HepG2 (cell line): ENCODE measurements around the gene DDIT4. TPM values are rescaled to one million over a fixed set of nuclear protein-coding genes. Genes with fewer than 3 reads are reported as not detected.

Experiments used
- ATAC-seq: fragments of 200-7000 bp; cut with Tn5 transposase; 3 replicates; pipeline ENCODE4 v1.9.1; 2020; ENCODE audit warnings: mild to moderate bottlenecking, moderate library complexity
- BruUV-seq: library from RNA; stranded (reverse); fragments of 400-500 nt; replicated peaks from 2 replicates; lab custom pipeline; 2021; lab: Mats Ljungman, UMichigan
- CTCF ChIA-PET: fragments of 300-600 bp; formaldehyde crosslinking; extraction: SDS; loops from one replicate; lab custom pipeline; 2021; ENCODE audit warnings: low total read pairs, inconsistent platforms, low intra/inter-chr PET ratio; lab: Yijun Ruan, JAX
- POLR2A ChIA-PET: fragments of 350-600 bp; sonication (Branson Sonifier 250); formaldehyde crosslinking; loops from one replicate; lab custom pipeline; 2020; ENCODE audit warnings: antibody characterized with exemption, inconsistent platforms; lab: Yijun Ruan, JAX
- DNase-seq: peaks from one replicate; pipeline ENCODE4 v3.0.0-alpha.2; 2015; ENCODE audit warnings: low spot score
- FAIRE-seq: peaks from 3 replicates; lab custom pipeline; 2011; peaks lifted over from hg19 to GRCh38; lab: Jason Lieb, UNC
- H2AFZ ChIP-seq: one replicate; pipeline ENCODE4 v1.6.1; 2011; ENCODE audit warnings: low read length, inconsistent platforms
- H3K27ac ChIP-seq: fragments of 300-600 bp; 3 replicates; pipeline ENCODE4 v1.8.0; 2011; ENCODE audit warnings: mixed run types, mild to moderate bottlenecking, mixed read lengths, low read length, inconsistent platforms; ENCODE audit not compliant: insufficient read depth; ENCODE audit errors: extremely low read length
- H3K27me3 ChIP-seq, 2 experiments: fragments of 200-600 bp in 1 of 2; 2 replicates in 1 of 2; 3 replicates in 1 of 2; pipeline versions ENCODE4 v1.6.0 to v1.8.0; 2011; ENCODE audit warnings: low read length in 2 of 2, mild to moderate bottlenecking in 2 of 2, moderate library complexity in 2 of 2, inconsistent platforms in 1 of 2; ENCODE audit not compliant: insufficient read depth in 2 of 2, control insufficient read depth in 1 of 2
- H3K36me3 ChIP-seq, 2 experiments: fragments of 200-600 bp in 1 of 2; replicated peaks in 1 of 2; 2 replicates in 1 of 2; 3 replicates in 1 of 2; pipeline versions ENCODE4 v1.5.1 to v1.8.0; 2011; ENCODE audit warnings: low read length in 2 of 2, inconsistent platforms in 1 of 2; ENCODE audit not compliant: insufficient read depth in 2 of 2, control insufficient read depth in 1 of 2
- H3K4me1 ChIP-seq: 2 replicates; pipeline ENCODE4 v1.5.1; 2012; ENCODE audit warnings: low read length, inconsistent platforms; ENCODE audit not compliant: insufficient read depth
- H3K4me2 ChIP-seq: 2 replicates; pipeline ENCODE4 v1.6.0; 2011; ENCODE audit warnings: low read depth, low read length, inconsistent platforms
- H3K4me3 ChIP-seq, 3 experiments: fragments of 200-600 bp in 1 of 3; sonication (generic), shearing (Covaris generic) in 1 of 3; replicated peaks in 1 of 3; 2 replicates each; pipeline ENCODE4 v1.5.1; 2011 to 2016; ENCODE audit warnings: low read length in 3 of 3, inconsistent platforms in 2 of 3, low read depth in 2 of 3, mild to moderate bottlenecking in 2 of 3, control low read depth in 1 of 3, mixed read lengths in 1 of 3; ENCODE audit not compliant: insufficient read depth in 1 of 3
- H3K79me2 ChIP-seq: one replicate; pipeline ENCODE4 v1.6.1; 2011; ENCODE audit warnings: low read length, inconsistent platforms; ENCODE audit not compliant: insufficient read depth
- H3K9ac ChIP-seq: 2 replicates; pipeline ENCODE4 v1.6.0; 2011; ENCODE audit warnings: mild to moderate bottlenecking, low read depth, low read length, inconsistent platforms; ENCODE audit not compliant: insufficient read depth
- H3K9me3 ChIP-seq: 2 replicates; pipeline ENCODE4 v1.5.1; 2012; ENCODE audit warnings: mild to moderate bottlenecking, low read length
- H4K20me1 ChIP-seq: 2 replicates; pipeline ENCODE4 v1.6.0; 2011; ENCODE audit warnings: inconsistent platforms, mild to moderate bottlenecking, low read length, moderate library complexity; ENCODE audit not compliant: insufficient read depth
- AGO2 ChIP-seq: fragments of 200-400 bp; formaldehyde crosslinking; optimal IDR thresholded peaks from 2 replicates; pipeline ENCODE3; 2017; ENCODE audit warnings: mild to moderate bottlenecking, low read depth, low read length, moderate library complexity
- CEBPB ChIP-seq: IDR thresholded peaks from 2 replicates; pipeline ENCODE4 v1.6.1; 2011; ENCODE audit warnings: low read depth, low read length, improper control_type of control experiment, borderline replicate concordance
- DMAP1 ChIP-seq: IDR thresholded peaks from 2 replicates; pipeline ENCODE4 v1.6.1; 2016
- ERF ChIP-seq: IDR thresholded peaks from 2 replicates; pipeline ENCODE4 v1.6.1; 2018; ENCODE audit warnings: missing biosample characterization, missing genetic modification reagents
- FOXO1 ChIP-seq: sonication (generic); formaldehyde crosslinking; IDR thresholded peaks from 2 replicates; pipeline ENCODE4 v1.4.0; 2020; ENCODE audit warnings: missing genetic modification reagents
- GTF2F1 ChIP-seq: fragments of 150-350 bp; IDR thresholded peaks from 2 replicates; pipeline ENCODE4 v1.6.1; 2014; ENCODE audit warnings: low read length
- HDAC6 ChIP-seq: fragments of 200-600 bp; sonication (generic); IDR thresholded peaks from 2 replicates; pipeline ENCODE4 v1.7.0; 2017; ENCODE audit warnings: mild to moderate bottlenecking, antibody characterized with exemption, low read length, low read depth
- HOXA9 ChIP-seq: sonication (generic); formaldehyde crosslinking; IDR thresholded peaks from 2 replicates; pipeline ENCODE4 v1.8.1; 2022; ENCODE audit warnings: missing genetic modification reagents, mild to moderate bottlenecking, moderate library complexity, borderline replicate concordance
- NR3C1 ChIP-seq: sonication (generic); formaldehyde crosslinking; IDR thresholded peaks from 2 replicates; pipeline ENCODE4 v1.4.0; 2020; ENCODE audit warnings: missing genetic modification reagents
- RNF2 ChIP-seq: fragments of 450-650 bp; conservative IDR thresholded peaks from 2 replicates; pipeline ENCODE4 v1.6.1; 2016; ENCODE audit warnings: low read depth
- SPEN ChIP-seq: sonication (generic); formaldehyde crosslinking; IDR thresholded peaks from 2 replicates; pipeline ENCODE4 v1.5.1; 2020; ENCODE audit warnings: low read depth, mild to moderate bottlenecking, missing genetic modification reagents
- TERF1 ChIP-seq: sonication (generic); formaldehyde crosslinking; IDR thresholded peaks from 2 replicates; pipeline ENCODE4 v1.8.0; 2022; ENCODE audit warnings: mild to moderate bottlenecking, missing genetic modification reagents, moderate library complexity
- ZBTB1 ChIP-seq: sonication (generic); formaldehyde crosslinking; IDR thresholded peaks from 2 replicates; pipeline ENCODE4 v1.4.0; 2020; ENCODE audit warnings: missing genetic modification reagents, borderline replicate concordance
- ZBTB21 ChIP-seq: sonication (generic); formaldehyde crosslinking; IDR thresholded peaks from 2 replicates; pipeline ENCODE4 v1.4.0; 2020; ENCODE audit warnings: missing genetic modification reagents
- ZBTB8A ChIP-seq: sonication (generic); formaldehyde crosslinking; IDR thresholded peaks from 2 replicates; pipeline ENCODE4 v1.4.0; 2020; ENCODE audit warnings: mild to moderate bottlenecking, low read depth, missing genetic modification reagents, borderline replicate concordance
- ZFY ChIP-seq: sonication (generic); formaldehyde crosslinking; IDR thresholded peaks from 2 replicates; pipeline ENCODE4 v1.4.0; 2020; ENCODE audit warnings: missing genetic modification reagents
- ZIK1 ChIP-seq: sonication (generic); formaldehyde crosslinking; IDR thresholded peaks from 2 replicates; pipeline ENCODE4 v1.5.0; 2020; ENCODE audit warnings: mild to moderate bottlenecking, low read depth, missing genetic modification reagents, borderline replicate concordance
- ZNF329 ChIP-seq: sonication (generic); formaldehyde crosslinking; IDR thresholded peaks from 2 replicates; pipeline ENCODE4 v1.9.0; 2021; ENCODE audit warnings: low read depth, mild to moderate bottlenecking, missing genetic modification reagents
- ZNF543 ChIP-seq: sonication (generic); formaldehyde crosslinking; IDR thresholded peaks from 2 replicates; pipeline ENCODE4 v1.4.0; 2020; ENCODE audit warnings: mild to moderate bottlenecking, missing genetic modification reagents
- ZNF615 ChIP-seq: sonication (generic); formaldehyde crosslinking; IDR thresholded peaks from 2 replicates; pipeline ENCODE4 v1.5.0; 2020; ENCODE audit warnings: mild to moderate bottlenecking, missing genetic modification reagents, borderline replicate concordance
- ZSCAN30 ChIP-seq: sonication (generic); formaldehyde crosslinking; IDR thresholded peaks from 2 replicates; pipeline ENCODE4 v1.5.0; 2020; ENCODE audit warnings: mild to moderate bottlenecking, missing genetic modification reagents
- WGBS: methylation state at CpG from one replicate; pipeline ENCODE4 v1.1.6; 2017; ENCODE audit warnings: low lambda C conversion rate; 5-methylcytosine and 5-hydroxymethylcytosine counted together
- in situ Hi-C: cut with HindIII; loops from 2 replicates; pipeline ENCODE4 v1.10.0; 2017; ENCODE audit warnings: low pct_unique_long_range_greater_than_20kb; ENCODE audit not compliant: extremely low pct_ligation_motif_present
- intact Hi-C: fragments of 100-400 bp; cut with micrococcal nuclease; formaldehyde crosslinking; loops from one replicate; pipeline ENCODE4 v1.10.0; 2022; ENCODE audit not compliant: unreplicated experiment
- polyA plus RNA-seq, 8 experiments: library from polyadenylated mRNA; depleted of rRNA in 3 of 8; stranded (reverse) in 7 of 8; unstranded in 1 of 8; fragments of >200 nt; fragmentation: Illumina TruSeq in 4 of 8; extraction: Trizol in 4 of 8; gene quantifications; 2 replicates each; pipeline versions ENCODE4 v1.2.1 to v1.2.3, GENCODE V29; 2011 to 2016; ENCODE audit warnings: low read depth in 4 of 8, missing spikeins in 1 of 8, mixed read lengths in 1 of 8; ENCODE audit not compliant: insufficient read depth in 1 of 8
- total RNA-seq, 5 experiments: library from RNA; depleted of rRNA; stranded (reverse); fragments of >200 nt; fragmentation: Illumina TruSeq; extraction: Trizol; gene quantifications; 2 replicates each; pipeline ENCODE4 v1.2.3, GENCODE V29; 2016; ENCODE audit warnings: low read depth in 1 of 5
- TF ChIP-seq, protein P1 (sequence below): sonication (generic); formaldehyde crosslinking; IDR thresholded peaks from 2 replicates; pipeline ENCODE4 v1.5.0; 2020; ENCODE audit warnings: missing genetic modification reagents

DDIT4 gene
- total and polyA plus RNA-seq, 2 of the 13 experiments (the other 11 are each of a cell fraction or from before 2014, with no cell fraction given), result 35.6 to 40.7 TPM

DNA sequence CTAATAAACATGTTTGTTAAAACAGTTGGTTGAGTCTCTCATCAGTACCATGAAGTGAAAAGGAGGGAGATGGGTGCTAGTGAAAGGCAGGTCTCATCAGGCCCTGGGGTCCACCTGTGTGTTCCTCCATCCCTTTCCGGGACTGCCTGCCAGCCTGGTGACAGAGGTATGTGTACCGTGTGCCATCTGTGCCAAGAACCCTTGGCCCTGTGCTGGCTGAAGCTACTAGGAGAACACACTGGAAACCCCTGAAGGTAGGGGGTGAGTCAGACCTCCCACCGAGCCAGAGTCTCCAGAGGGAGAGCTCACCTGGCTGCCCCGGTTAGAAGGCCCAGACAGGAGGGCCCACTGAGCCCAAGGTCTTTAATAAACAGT, 2.3 kb downstream of the DDIT4 start (continued):
- TF ChIP-seq CEBPB (no peak), ZFY (CRISPR knock-in tag) (no peak), ZNF543 (CRISPR knock-in tag) (no peak), GTF2F1 (no peak), ZSCAN30 (CRISPR knock-in tag) (no peak)

GRCh38 chr10:72276421-72277339, 3.0 kb downstream of the DDIT4 start:
- Histone ChIP-seq H3K4me3 (peak overlapping the region; percentile 81 to 99 (median 98); a peak in 4 of 6 replicates), H3K4me1 (peaks cover 52% of the 10 kb centered on the region), H3K36me3 (peaks cover 2 to 13% of the 10 kb centered on the region in 2 experiments; a peak in 3 of 5 replicates), H3K9ac (peak overlapping the region; percentile 93; the same call in 1 of the 2 replicates), H3K4me2 (peak overlapping the region; percentile 97), H3K79me2 (peaks cover 23% of the 10 kb centered on the region), H3K27me3 (no peaks in the 10 kb centered on the region; a peak in 1 of 5 replicates), H3K9me3 (no peaks in the 10 kb centered on the region), H2AFZ (no peak overlapping the region), H4K20me1 (peaks cover 26% of the 10 kb centered on the region), H3K27ac (peak overlapping the region; percentile 54)
- no TSS peak for BruUV-seq
- POLR2A ChIA-PET, result interaction anchor here (0.6 to 8.5 kb wide), 13 partner anchors 11 to 69 kb away, joined by 3 to 322 read pairs (median 28); partner anchors contain the start of genes ANAPC16 and ASCC1
- WGBS, result 10% methylated on average over 6 of the region's 6 CpGs
- FAIRE-seq, result peak; percentile 90
- DNase-seq, result peak; percentile 77
- ATAC-seq, result no peak
- in situ Hi-C loops (loop anchor here (5.0 kb wide), 1 partner anchor 51 kb away; no protein-coding TSS in a partner anchor), intact Hi-C loops (no loop called here)
- CTCF ChIA-PET, result no interaction called here
- peak; percentile 85; the same call in 1 of the 2 replicates for TF ChIP-seq ERF (CRISPR knock-in tag)
- TF ChIP-seq HDAC6, result no peak
- TF ChIP-seq AGO2, result no peak
- no peak for TF ChIP-seq TERF1 (CRISPR knock-in tag)
- TF ChIP-seq, protein P1, sequence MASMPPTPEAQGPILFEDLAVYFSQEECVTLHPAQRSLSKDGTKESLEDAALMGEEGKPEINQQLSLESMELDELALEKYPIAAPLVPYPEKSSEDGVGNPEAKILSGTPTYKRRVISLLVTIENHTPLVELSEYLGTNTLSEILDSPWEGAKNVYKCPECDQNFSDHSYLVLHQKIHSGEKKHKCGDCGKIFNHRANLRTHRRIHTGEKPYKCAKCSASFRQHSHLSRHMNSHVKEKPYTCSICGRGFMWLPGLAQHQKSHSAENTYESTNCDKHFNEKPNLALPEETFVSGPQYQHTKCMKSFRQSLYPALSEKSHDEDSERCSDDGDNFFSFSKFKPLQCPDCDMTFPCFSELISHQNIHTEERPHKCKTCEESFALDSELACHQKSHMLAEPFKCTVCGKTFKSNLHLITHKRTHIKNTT (CRISPR knock-in tag), result no peak
- no peak for TF ChIP-seq ZBTB1 (CRISPR knock-in tag)
- no peak for TF ChIP-seq HOXA9 (CRISPR knock-in tag)
- no peak for TF ChIP-seq ZNF329 (CRISPR knock-in tag)
- no peak for TF ChIP-seq ZBTB21 (CRISPR knock-in tag)
- TF ChIP-seq RNF2, result no peak
- TF ChIP-seq DMAP1 (CRISPR knock-in tag), result peak; percentile 50; the same call in 1 of the 2 replicates
- TF ChIP-seq FOXO1 (CRISPR knock-in tag), result peak; percentile 67; the same call in 1 of the 2 replicates
- TF ChIP-seq ZNF615 (CRISPR knock-in tag), result no peak
- TF ChIP-seq ZIK1 (CRISPR knock-in tag), result no peak
- no peak for TF ChIP-seq ZBTB8A
- TF ChIP-seq NR3C1 (CRISPR knock-in tag), result no peak
- TF ChIP-seq SPEN (CRISPR knock-in tag), result peak; percentile 46
